ENCODE measurements around the gene PCDHA6. TPM values are rescaled to one million over a fixed set of nuclear protein-coding genes. Genes with fewer than 3 reads are reported as not detected.
"Not testable (repeated sequence)": the region's sequence is repeated elsewhere in the genome, so short reads cannot be mapped to it uniquely, and the experiment has no call there.

The PCDHA6 gene
- total RNA-seq, 2 experiments from 2014 or later, result not detected

DNA sequence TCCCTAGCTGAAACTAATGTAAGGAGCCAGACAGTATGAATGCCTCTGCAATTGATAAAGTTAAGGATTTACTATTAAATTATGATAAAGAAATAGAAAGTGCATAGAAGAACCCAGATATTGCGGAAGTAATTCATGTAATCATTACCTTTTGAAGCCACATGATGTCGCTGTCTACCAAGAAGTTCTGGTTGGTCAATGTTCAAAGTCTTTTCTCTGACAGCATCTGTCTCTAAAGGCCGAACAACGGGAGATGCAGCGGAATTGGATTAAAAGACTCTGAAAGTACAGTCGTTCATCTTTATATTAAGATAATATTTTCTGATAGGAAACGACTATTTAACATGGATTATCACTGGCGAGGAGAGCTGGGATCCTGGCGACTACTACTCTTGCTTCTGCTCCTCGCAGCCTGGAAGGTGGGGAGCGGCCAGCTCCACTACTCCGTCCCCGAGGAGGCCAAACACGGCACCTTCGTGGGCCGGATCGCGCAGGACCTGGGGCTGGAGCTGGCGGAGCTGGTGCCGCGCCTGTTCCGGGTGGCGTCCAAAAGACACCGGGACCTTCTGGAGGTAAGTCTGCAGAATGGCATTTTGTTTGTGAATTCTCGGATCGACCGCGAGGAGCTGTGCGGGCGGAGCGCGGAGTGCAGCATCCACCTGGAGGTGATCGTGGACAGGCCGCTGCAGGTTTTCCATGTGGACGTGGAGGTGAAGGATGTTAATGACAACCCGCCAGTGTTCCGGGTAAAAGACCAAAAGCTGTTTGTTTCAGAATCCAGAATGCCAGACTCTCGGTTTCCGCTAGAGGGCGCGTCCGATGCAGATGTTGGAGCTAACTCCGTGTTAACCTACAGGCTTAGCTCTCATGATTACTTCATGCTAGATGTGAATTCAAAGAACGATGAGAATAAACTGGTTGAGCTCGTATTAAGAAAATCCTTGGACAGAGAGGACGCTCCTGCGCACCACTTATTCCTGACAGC lies 13.5 kb downstream of the PCDHA6 start, which contains the start of gene PCDHA8:
TSS of gene PCDHA8 (plus strand) at position 210 of the 985 bp plus-strand sequence. CDS start at position 345, 135 bp downstream.
- TF ChIP-seq, protein P1, sequence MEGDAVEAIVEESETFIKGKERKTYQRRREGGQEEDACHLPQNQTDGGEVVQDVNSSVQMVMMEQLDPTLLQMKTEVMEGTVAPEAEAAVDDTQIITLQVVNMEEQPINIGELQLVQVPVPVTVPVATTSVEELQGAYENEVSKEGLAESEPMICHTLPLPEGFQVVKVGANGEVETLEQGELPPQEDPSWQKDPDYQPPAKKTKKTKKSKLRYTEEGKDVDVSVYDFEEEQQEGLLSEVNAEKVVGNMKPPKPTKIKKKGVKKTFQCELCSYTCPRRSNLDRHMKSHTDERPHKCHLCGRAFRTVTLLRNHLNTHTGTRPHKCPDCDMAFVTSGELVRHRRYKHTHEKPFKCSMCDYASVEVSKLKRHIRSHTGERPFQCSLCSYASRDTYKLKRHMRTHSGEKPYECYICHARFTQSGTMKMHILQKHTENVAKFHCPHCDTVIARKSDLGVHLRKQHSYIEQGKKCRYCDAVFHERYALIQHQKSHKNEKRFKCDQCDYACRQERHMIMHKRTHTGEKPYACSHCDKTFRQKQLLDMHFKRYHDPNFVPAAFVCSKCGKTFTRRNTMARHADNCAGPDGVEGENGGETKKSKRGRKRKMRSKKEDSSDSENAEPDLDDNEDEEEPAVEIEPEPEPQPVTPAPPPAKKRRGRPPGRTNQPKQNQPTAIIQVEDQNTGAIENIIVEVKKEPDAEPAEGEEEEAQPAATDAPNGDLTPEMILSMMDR (IDR thresholded peaks at IDR 0.05), result no peak
- peaks cover 5% of the 10 kb centered on the region for H3K36me3 Mint-ChIP-seq (ENCODE audit: low read depth)
- Histone ChIP-seq H3K27me3 (ENCODE audit: control insufficient read depth in 1 of 2, insufficient read depth in 2 of 2, low read length in 2 of 2) (peaks cover 12 to 18% of the 10 kb centered on the region in 2 experiments), H3K9me3 (ENCODE audit: control insufficient read depth in 1 of 2, insufficient read depth in 1 of 2, low read length in 2 of 2) (peaks cover 14 to 31% of the 10 kb centered on the region in 2 experiments), H3K4me3 (ENCODE audit: low read length) (no peak within 1 kb of the TSS), H3K36me3 (ENCODE audit: insufficient read depth, low read length) (no peaks in the 10 kb centered on the region), H3K4me1 (ENCODE audit: insufficient read depth, low read length) (no peaks in the 10 kb centered on the region), H3K27ac (ENCODE audit: low read depth in 1 of 2, low read length in 2 of 2) (no peak within 1 kb of the TSS)
- peaks cover 13% of the 10 kb centered on the region for H3K9me3 Mint-ChIP-seq
- no peak within 1 kb of the TSS for H3K27ac Mint-ChIP-seq
- H3K4me3 Mint-ChIP-seq, result no peak within 1 kb of the TSS
- ATAC-seq (ENCODE audit: poor library complexity) (no peak), DNase-seq (peak in 1 of 14 experiments; percentile 5)
- ChIA-PET CTCF (interaction anchor here (0.6 kb wide), 1 partner anchor 715 kb away, joined by 3 read pairs; no protein-coding TSS in a partner anchor), POLR2A (no interaction called here)
- H3K27me3 Mint-ChIP-seq, result peaks cover 31% of the 10 kb centered on the region
- no peaks in the 10 kb centered on the region for H3K4me1 Mint-ChIP-seq (ENCODE audit: low read depth)
- intact Hi-C loops (cut with DNase I, micrococcal nuclease), result no loop called here

DNA sequence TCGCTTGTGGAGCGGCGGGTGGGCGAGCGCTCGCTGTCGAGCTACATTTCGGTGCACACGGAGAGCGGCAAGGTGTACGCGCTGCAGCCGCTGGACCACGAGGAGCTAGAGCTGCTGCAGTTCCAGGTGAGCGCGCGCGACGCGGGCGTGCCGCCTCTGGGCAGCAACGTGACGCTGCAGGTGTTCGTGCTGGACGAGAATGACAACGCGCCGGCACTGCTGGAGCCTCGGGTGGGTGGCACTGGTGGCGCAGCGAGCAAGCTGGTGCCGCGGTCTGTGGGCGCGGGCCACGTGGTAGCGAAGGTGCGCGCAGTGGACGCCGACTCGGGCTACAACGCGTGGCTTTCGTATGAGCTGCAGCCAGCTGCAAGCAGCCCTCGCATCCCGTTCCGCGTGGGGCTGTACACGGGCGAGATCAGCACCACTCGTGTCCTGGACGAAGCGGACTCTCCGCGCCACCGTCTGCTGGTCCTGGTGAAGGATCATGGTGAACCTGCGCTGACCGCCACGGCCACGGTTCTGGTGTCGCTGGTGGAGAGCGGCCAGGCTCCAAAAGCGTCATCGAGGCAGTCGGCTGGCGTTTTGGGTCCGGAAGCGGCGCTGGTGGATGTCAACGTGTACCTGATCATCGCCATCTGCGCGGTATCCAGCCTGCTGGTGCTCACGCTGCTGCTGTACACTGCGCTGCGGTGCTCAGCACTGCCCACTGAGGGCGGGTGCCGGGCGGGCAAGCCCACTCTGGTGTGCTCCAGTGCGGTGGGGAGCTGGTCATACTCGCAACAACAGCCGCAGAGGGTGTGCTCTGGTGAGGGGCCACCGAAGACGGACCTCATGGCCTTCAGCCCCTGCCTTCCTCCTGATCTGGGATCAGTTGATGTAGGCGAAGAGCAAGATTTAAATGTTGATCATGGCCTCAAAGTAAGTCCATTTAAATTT lies 15.3 kb downstream of the PCDHA6 start:
- no peak for DNase-seq
- ChIA-PET CTCF (no interaction called here), POLR2A (no interaction called here)
- Histone ChIP-seq H3K4me1 (ENCODE audit: insufficient read depth, low read length) (no peaks in the 10 kb centered on the region), H3K27ac (ENCODE audit: low read depth in 1 of 2, low read length in 2 of 2) (no peak overlapping the region), H3K4me3 (ENCODE audit: low read length) (no peak overlapping the region), H3K9me3 (ENCODE audit: control insufficient read depth in 1 of 2, insufficient read depth in 1 of 2, low read length in 2 of 2) (peaks cover 12 to 26% of the 10 kb centered on the region in 2 experiments), H3K27me3 (ENCODE audit: control insufficient read depth in 1 of 2, insufficient read depth in 2 of 2, low read length in 2 of 2) (peaks cover 17 to 25% of the 10 kb centered on the region in 2 experiments), H3K36me3 (ENCODE audit: insufficient read depth, low read length) (no peaks in the 10 kb centered on the region)
- TF ChIP-seq, protein P1 (IDR thresholded peaks at IDR 0.05), result no peak
- Mint-ChIP-seq H3K4me3 (no peak overlapping the region), H3K27ac (no peak overlapping the region), H3K4me1 (ENCODE audit: low read depth) (no peaks in the 10 kb centered on the region), H3K36me3 (ENCODE audit: low read depth) (peaks cover 5% of the 10 kb centered on the region), H3K9me3 (peaks cover 18% of the 10 kb centered on the region), H3K27me3 (peaks cover 42% of the 10 kb centered on the region)
- ATAC-seq (ENCODE audit: poor library complexity), result no peak
- intact Hi-C loops (cut with DNase I, micrococcal nuclease), result no loop called here

DNA sequence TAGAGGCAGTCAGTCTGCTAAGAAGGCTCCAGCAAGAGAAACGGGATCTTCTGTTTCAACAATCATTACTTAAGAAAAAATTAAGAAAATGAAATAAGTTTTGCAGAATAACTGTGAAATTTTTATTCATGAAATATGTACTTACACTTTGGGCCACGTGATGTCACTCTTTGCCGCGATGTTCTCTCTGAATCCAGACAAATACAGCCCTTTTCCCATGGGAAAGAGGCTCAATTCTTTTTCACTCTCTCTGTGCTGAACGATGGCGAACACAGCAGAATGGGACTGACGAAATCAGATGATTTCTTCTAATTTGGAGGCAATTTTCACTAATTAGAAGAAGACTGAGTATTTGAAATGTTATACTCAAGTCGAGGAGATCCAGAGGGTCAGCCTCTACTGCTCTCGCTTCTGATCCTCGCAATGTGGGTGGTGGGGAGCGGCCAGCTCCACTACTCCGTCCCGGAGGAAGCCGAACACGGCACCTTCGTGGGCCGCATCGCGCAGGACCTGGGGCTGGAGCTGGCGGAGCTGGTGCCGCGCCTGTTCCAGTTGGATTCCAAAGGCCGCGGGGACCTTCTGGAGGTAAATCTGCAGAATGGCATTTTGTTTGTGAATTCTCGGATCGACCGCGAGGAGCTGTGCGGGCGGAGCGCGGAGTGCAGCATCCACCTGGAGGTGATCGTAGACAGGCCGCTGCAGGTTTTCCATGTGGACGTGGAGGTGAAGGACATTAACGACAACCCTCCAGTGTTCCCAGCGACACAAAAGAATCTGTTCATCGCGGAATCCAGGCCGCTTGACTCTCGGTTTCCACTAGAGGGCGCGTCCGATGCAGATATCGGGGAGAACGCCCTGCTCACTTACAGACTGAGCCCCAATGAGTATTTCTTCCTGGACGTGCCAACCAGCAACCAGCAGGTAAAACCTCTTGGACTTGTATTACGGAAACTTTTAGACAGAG lies 20.7 kb downstream of the PCDHA6 start, which contains the start of gene PCDHA9:
TSS of gene PCDHA9 (plus strand) at position 244 of the 964 bp plus-strand sequence. CDS start at position 358, 114 bp downstream.
- ATAC-seq (ENCODE audit: poor library complexity); H3K4me1 ChIP-seq (ENCODE audit: insufficient read depth, low read length); CTCF ChIA-PET; H3K4me3 ChIP-seq (ENCODE audit: low read length); H3K9me3 Mint-ChIP-seq; H3K4me3 Mint-ChIP-seq; H3K4me1 Mint-ChIP-seq (ENCODE audit: low read depth); intact Hi-C loops (cut with DNase I, micrococcal nuclease); POLR2A ChIA-PET; H3K36me3 Mint-ChIP-seq (ENCODE audit: low read depth); H3K36me3 ChIP-seq (ENCODE audit: insufficient read depth, low read length); H3K27ac ChIP-seq (ENCODE audit: low read depth in 1 of 2, low read length in 2 of 2); H3K27ac Mint-ChIP-seq; DNase-seq: not testable (repeated sequence)
- Histone ChIP-seq H3K9me3 (ENCODE audit: control insufficient read depth in 1 of 2, insufficient read depth in 1 of 2, low read length in 2 of 2) (peaks cover 7 to 29% of the 10 kb centered on the region in 2 experiments), H3K27me3 (ENCODE audit: control insufficient read depth in 1 of 2, insufficient read depth in 2 of 2, low read length in 2 of 2) (peaks cover 15 to 18% of the 10 kb centered on the region in 2 experiments)
- H3K27me3 Mint-ChIP-seq, result peaks cover 36% of the 10 kb centered on the region

DNA sequence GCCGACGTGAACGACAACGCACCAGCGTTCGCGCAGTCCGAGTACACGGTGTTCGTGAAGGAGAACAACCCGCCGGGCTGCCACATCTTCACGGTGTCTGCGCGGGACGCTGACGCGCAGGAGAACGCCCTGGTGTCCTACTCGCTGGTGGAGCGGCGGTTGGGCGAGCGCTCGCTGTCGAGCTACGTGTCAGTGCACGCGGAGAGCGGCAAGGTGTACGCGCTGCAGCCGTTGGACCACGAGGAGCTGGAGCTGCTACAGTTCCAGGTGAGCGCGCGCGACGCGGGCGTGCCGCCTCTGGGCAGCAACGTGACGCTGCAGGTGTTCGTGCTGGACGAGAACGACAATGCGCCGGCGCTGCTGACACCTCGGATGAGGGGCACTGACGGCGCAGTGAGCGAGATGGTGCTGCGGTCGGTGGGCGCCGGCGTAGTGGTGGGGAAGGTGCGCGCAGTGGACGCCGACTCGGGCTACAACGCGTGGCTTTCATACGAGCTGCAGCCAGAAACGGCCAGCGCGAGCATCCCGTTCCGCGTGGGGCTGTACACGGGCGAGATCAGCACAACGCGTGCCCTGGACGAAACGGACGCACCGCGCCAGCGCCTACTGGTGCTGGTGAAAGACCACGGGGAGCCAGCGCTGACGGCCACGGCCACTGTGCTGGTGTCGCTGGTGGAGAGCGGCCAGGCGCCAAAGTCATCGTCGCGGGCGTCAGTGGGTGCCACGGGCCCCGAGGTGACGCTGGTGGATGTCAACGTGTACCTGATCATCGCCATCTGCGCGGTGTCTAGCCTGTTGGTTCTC lies 22.3 kb downstream of the PCDHA6 start:
- H3K9me3 Mint-ChIP-seq; H3K4me1 Mint-ChIP-seq (ENCODE audit: low read depth); POLR2A ChIA-PET; DNase-seq; H3K27ac ChIP-seq (ENCODE audit: low read depth in 1 of 2, low read length in 2 of 2); H3K4me1 ChIP-seq (ENCODE audit: insufficient read depth, low read length); intact Hi-C loops (cut with DNase I, micrococcal nuclease); H3K36me3 Mint-ChIP-seq (ENCODE audit: low read depth); ATAC-seq (ENCODE audit: poor library complexity); H3K4me3 ChIP-seq (ENCODE audit: low read length); H3K36me3 ChIP-seq (ENCODE audit: insufficient read depth, low read length); H3K27ac Mint-ChIP-seq; CTCF ChIA-PET; H3K4me3 Mint-ChIP-seq: not testable (repeated sequence)
- Histone ChIP-seq H3K27me3 (ENCODE audit: control insufficient read depth in 1 of 2, insufficient read depth in 2 of 2, low read length in 2 of 2) (peaks cover 20 to 25% of the 10 kb centered on the region in 2 experiments), H3K9me3 (ENCODE audit: control insufficient read depth in 1 of 2, insufficient read depth in 1 of 2, low read length in 2 of 2) (peaks cover 9 to 28% of the 10 kb centered on the region in 2 experiments)
- peaks cover 38% of the 10 kb centered on the region for H3K27me3 Mint-ChIP-seq
